WTC11 (cell line): ENCODE results near the gene PRXL2A. TPM values are rescaled to one million over a fixed set of nuclear protein-coding genes. Genes with fewer than 3 reads are reported as not detected.

Experiments
- ATAC-seq: fragments of 200-7000 bp; cut with Tn5 transposase; 2 replicates; pipeline ENCODE4 v1.10.0; 2021; ENCODE audit warnings: mild to moderate bottlenecking, moderate library complexity
- CTCF ChIA-PET: fragments of 300-600 bp; sonication (Branson Sonifier 250); formaldehyde crosslinking; loops from one replicate; lab custom pipeline; 2021; ENCODE audit warnings: antibody characterized with exemption; lab: Charles Lee
- POLR2A ChIA-PET: fragments of 350-600 bp; sonication (Branson Sonifier 250); formaldehyde crosslinking; loops from one replicate; lab custom pipeline; 2021; ENCODE audit warnings: antibody characterized with exemption; lab: Charles Lee
- DNase-seq: peaks from one replicate; pipeline ENCODE4 v3.0.0; 2021; ENCODE audit warnings: low spot score
- H3K27ac Mint-ChIP-seq: 2 replicates; pipeline ENCODE4 v1.8.0; 2021; ENCODE audit warnings: mixed read lengths
- H3K27me3 Mint-ChIP-seq: 2 replicates; pipeline ENCODE4 v1.8.0; 2021; ENCODE audit warnings: low read depth, mild to moderate bottlenecking, moderate library complexity, mixed read lengths
- H3K36me3 Mint-ChIP-seq: 2 replicates; pipeline ENCODE4 v1.8.0; 2021; ENCODE audit warnings: mixed read lengths
- H3K4me1 Mint-ChIP-seq: 2 replicates; pipeline ENCODE4 v1.8.0; 2022; ENCODE audit warnings: mixed read lengths
- H3K4me3 Mint-ChIP-seq: 2 replicates; pipeline ENCODE4 v1.8.0; 2021; ENCODE audit warnings: mild to moderate bottlenecking, moderate library complexity, mixed read lengths
- H3K9me3 Mint-ChIP-seq: 2 replicates; pipeline ENCODE4 v1.8.0; 2021; ENCODE audit warnings: mixed read lengths
- ATF6 ChIP-seq: sonication (generic); formaldehyde crosslinking; IDR thresholded peaks from 2 replicates; pipeline ENCODE4 v1.8.1; 2023; ENCODE audit warnings: mild to moderate bottlenecking, missing genetic modification reagents
- CREB1 ChIP-seq: sonication (generic); formaldehyde crosslinking; IDR thresholded peaks from 2 replicates; pipeline ENCODE4 v1.8.0; 2023; ENCODE audit warnings: mild to moderate bottlenecking, missing genetic modification reagents
- CREM ChIP-seq: sonication (generic); formaldehyde crosslinking; IDR thresholded peaks from 2 replicates; pipeline ENCODE4 v1.8.1; 2022; ENCODE audit warnings: mild to moderate bottlenecking, missing genetic modification reagents, moderate library complexity
- ELF4 ChIP-seq: sonication (generic); formaldehyde crosslinking; IDR thresholded peaks from 2 replicates; pipeline ENCODE4 v1.8.1; 2022; ENCODE audit warnings: low read depth, mild to moderate bottlenecking, moderate library complexity, missing genetic modification reagents
- FOXP4 ChIP-seq: sonication (generic); formaldehyde crosslinking; IDR thresholded peaks from 2 replicates; pipeline ENCODE4 v1.8.0; 2022; ENCODE audit warnings: mild to moderate bottlenecking, missing genetic modification reagents
- GABPB1 ChIP-seq: sonication (generic); formaldehyde crosslinking; IDR thresholded peaks from 2 replicates; pipeline ENCODE4 v1.8.1; 2023; ENCODE audit warnings: mild to moderate bottlenecking, missing genetic modification reagents
- GTF2I ChIP-seq: fragments of 250-450 bp; sonication (Bioruptor Pico); conservative IDR thresholded peaks from 2 replicates; pipeline ENCODE4 v1.4.0; 2021; ENCODE audit warnings: mild to moderate bottlenecking
- OVOL2 ChIP-seq: fragments of 250-450 bp; sonication (Bioruptor Pico); IDR thresholded peaks from 2 replicates; pipeline ENCODE4 v1.9.0; 2021; ENCODE audit warnings: mild to moderate bottlenecking, borderline replicate concordance
- PREB ChIP-seq: sonication (generic); formaldehyde crosslinking; IDR thresholded peaks from 2 replicates; pipeline ENCODE4 v1.8.1; 2022; ENCODE audit warnings: mild to moderate bottlenecking, missing genetic modification reagents, moderate library complexity, borderline replicate concordance
- PRRX2 ChIP-seq: fragments of 250-450 bp; sonication (Bioruptor Pico); IDR thresholded peaks from 2 replicates; pipeline ENCODE4 v1.8.0; 2021; ENCODE audit warnings: mild to moderate bottlenecking
- SMAD3 ChIP-seq: sonication (generic); formaldehyde crosslinking; IDR thresholded peaks from 2 replicates; pipeline ENCODE4 v1.8.0; 2022; ENCODE audit warnings: missing genetic modification reagents, mild to moderate bottlenecking, borderline replicate concordance
- ZNF263 ChIP-seq: sonication (generic); formaldehyde crosslinking; IDR thresholded peaks from 2 replicates; pipeline ENCODE4 v1.8.1; 2022; ENCODE audit warnings: low read depth, mild to moderate bottlenecking, moderate library complexity, missing genetic modification reagents
- total RNA-seq: library from RNA; stranded (reverse); gene quantifications from 3 replicates; pipeline ENCODE4 v1.2.3, GENCODE V29; 2021
- TF ChIP-seq, protein P1 (sequence below): sonication (generic); formaldehyde crosslinking; conservative IDR thresholded peaks from 2 replicates; pipeline ENCODE4 v1.8.1; 2022; ENCODE audit warnings: mild to moderate bottlenecking, missing genetic modification reagents
- TF ChIP-seq, protein P2 (sequence below): sonication (generic); formaldehyde crosslinking; IDR thresholded peaks from 2 replicates; pipeline ENCODE4 v1.8.0; 2022; ENCODE audit warnings: missing genetic modification reagents
- TF ChIP-seq, protein P3 (sequence below): fragments of 250-450 bp; sonication (Bioruptor Pico); IDR thresholded peaks from 2 replicates; pipeline ENCODE4 v1.9.0; 2021; ENCODE audit warnings: mild to moderate bottlenecking
- TF ChIP-seq, protein P4 (sequence below): fragments of 250-450 bp; sonication (Bioruptor Pico); IDR thresholded peaks from 2 replicates; pipeline ENCODE4 v2.1.2; 2022; ENCODE audit warnings: mild to moderate bottlenecking, moderate library complexity
- TF ChIP-seq, protein P5 (sequence below): fragments of 250-450 bp; sonication (Bioruptor Pico); conservative IDR thresholded peaks from 2 replicates; pipeline ENCODE4 v1.9.0; 2021; ENCODE audit warnings: mild to moderate bottlenecking
- TF ChIP-seq, protein P6 (sequence below): sonication (generic); formaldehyde crosslinking; IDR thresholded peaks from 2 replicates; pipeline ENCODE4 v1.8.0; 2023; ENCODE audit warnings: mild to moderate bottlenecking, missing genetic modification reagents

The PRXL2A gene
- total RNA-seq, 1 experiment from 2014 or later, result 46.6 TPM

DNA sequence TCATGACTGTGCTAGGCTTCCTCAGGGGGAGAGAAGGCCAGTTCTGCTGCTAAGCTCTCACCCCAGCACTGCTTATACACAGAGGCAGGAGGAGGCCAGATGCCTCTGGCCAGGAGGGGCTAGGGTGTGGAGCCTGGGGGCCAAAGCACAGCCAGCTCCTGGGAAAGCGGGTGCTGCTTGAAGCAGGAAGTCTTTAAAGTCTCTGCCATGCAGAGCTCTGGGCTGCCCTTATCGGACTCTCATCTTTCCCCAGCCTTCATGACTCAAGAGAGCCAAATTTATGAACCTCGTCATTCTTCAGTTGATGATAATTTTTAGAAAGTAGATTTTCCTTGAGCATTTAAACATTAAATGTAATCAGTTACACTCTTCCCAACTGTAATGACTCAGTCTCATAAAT is 34.5 kb downstream of the PRXL2A start:
- no peak overlapping the region for H3K27ac Mint-ChIP-seq
- H3K27me3 Mint-ChIP-seq, result no peaks in the 10 kb centered on the region
- POLR2A ChIA-PET, result no interaction called here
- peaks cover 19% of the 10 kb centered on the region for H3K4me1 Mint-ChIP-seq
- CTCF ChIA-PET, result interaction anchor here (1.0 to 34.2 kb wide), 7 partner anchors 34 to 222 kb away, joined by 4 to 802 read pairs (median 16); partner anchors contain the start of gene PRXL2A
- H3K9me3 Mint-ChIP-seq, result no peaks in the 10 kb centered on the region
- no peak for DNase-seq
- no peaks in the 10 kb centered on the region for H3K36me3 Mint-ChIP-seq
- no peak for ATAC-seq
- no peak overlapping the region for H3K4me3 Mint-ChIP-seq
- TF ChIP-seq, protein P1, sequence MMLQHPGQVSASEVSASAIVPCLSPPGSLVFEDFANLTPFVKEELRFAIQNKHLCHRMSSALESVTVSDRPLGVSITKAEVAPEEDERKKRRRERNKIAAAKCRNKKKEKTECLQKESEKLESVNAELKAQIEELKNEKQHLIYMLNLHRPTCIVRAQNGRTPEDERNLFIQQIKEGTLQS (CRISPR knock-in tag), result no peak
- no peak for TF ChIP-seq SMAD3 (CRISPR knock-in tag)
- TF ChIP-seq CREB1 (CRISPR knock-in tag), result no peak
- TF ChIP-seq PREB (CRISPR knock-in tag), result no peak
- no peak for TF ChIP-seq GTF2I (CRISPR knock-in tag)
- TF ChIP-seq PRRX2 (CRISPR knock-in tag), result no peak
- TF ChIP-seq, protein P2, sequence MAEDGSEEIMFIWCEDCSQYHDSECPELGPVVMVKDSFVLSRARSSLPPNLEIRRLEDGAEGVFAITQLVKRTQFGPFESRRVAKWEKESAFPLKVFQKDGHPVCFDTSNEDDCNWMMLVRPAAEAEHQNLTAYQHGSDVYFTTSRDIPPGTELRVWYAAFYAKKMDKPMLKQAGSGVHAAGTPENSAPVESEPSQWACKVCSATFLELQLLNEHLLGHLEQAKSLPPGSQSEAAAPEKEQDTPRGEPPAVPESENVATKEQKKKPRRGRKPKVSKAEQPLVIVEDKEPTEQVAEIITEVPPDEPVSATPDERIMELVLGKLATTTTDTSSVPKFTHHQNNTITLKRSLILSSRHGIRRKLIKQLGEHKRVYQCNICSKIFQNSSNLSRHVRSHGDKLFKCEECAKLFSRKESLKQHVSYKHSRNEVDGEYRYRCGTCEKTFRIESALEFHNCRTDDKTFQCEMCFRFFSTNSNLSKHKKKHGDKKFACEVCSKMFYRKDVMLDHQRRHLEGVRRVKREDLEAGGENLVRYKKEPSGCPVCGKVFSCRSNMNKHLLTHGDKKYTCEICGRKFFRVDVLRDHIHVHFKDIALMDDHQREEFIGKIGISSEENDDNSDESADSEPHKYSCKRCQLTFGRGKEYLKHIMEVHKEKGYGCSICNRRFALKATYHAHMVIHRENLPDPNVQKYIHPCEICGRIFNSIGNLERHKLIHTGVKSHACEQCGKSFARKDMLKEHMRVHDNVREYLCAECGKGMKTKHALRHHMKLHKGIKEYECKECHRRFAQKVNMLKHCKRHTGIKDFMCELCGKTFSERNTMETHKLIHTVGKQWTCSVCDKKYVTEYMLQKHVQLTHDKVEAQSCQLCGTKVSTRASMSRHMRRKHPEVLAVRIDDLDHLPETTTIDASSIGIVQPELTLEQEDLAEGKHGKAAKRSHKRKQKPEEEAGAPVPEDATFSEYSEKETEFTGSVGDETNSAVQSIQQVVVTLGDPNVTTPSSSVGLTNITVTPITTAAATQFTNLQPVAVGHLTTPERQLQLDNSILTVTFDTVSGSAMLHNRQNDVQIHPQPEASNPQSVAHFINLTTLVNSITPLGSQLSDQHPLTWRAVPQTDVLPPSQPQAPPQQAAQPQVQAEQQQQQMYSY (CRISPR knock-in tag), result no peak
- TF ChIP-seq, protein P3, sequence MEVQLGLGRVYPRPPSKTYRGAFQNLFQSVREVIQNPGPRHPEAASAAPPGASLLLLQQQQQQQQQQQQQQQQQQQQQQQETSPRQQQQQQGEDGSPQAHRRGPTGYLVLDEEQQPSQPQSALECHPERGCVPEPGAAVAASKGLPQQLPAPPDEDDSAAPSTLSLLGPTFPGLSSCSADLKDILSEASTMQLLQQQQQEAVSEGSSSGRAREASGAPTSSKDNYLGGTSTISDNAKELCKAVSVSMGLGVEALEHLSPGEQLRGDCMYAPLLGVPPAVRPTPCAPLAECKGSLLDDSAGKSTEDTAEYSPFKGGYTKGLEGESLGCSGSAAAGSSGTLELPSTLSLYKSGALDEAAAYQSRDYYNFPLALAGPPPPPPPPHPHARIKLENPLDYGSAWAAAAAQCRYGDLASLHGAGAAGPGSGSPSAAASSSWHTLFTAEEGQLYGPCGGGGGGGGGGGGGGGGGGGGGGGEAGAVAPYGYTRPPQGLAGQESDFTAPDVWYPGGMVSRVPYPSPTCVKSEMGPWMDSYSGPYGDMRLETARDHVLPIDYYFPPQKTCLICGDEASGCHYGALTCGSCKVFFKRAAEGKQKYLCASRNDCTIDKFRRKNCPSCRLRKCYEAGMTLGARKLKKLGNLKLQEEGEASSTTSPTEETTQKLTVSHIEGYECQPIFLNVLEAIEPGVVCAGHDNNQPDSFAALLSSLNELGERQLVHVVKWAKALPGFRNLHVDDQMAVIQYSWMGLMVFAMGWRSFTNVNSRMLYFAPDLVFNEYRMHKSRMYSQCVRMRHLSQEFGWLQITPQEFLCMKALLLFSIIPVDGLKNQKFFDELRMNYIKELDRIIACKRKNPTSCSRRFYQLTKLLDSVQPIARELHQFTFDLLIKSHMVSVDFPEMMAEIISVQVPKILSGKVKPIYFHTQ (CRISPR knock-in tag), result no peak
- TF ChIP-seq CREM, result no peak
- no peak for TF ChIP-seq GABPB1 (CRISPR knock-in tag)
- TF ChIP-seq ATF6 (CRISPR knock-in tag), result no peak
- TF ChIP-seq OVOL2 (CRISPR knock-in tag), result no peak
- TF ChIP-seq, protein P4, sequence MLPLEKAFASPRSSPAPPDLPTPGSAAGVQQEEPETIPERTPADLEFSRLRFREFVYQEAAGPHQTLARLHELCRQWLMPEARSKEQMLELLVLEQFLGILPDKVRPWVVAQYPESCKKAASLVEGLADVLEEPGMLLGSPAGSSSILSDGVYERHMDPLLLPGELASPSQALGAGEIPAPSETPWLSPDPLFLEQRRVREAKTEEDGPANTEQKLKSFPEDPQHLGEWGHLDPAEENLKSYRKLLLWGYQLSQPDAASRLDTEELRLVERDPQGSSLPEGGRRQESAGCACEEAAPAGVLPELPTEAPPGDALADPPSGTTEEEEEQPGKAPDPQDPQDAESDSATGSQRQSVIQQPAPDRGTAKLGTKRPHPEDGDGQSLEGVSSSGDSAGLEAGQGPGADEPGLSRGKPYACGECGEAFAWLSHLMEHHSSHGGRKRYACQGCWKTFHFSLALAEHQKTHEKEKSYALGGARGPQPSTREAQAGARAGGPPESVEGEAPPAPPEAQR, result no peak
- TF ChIP-seq, protein P5, sequence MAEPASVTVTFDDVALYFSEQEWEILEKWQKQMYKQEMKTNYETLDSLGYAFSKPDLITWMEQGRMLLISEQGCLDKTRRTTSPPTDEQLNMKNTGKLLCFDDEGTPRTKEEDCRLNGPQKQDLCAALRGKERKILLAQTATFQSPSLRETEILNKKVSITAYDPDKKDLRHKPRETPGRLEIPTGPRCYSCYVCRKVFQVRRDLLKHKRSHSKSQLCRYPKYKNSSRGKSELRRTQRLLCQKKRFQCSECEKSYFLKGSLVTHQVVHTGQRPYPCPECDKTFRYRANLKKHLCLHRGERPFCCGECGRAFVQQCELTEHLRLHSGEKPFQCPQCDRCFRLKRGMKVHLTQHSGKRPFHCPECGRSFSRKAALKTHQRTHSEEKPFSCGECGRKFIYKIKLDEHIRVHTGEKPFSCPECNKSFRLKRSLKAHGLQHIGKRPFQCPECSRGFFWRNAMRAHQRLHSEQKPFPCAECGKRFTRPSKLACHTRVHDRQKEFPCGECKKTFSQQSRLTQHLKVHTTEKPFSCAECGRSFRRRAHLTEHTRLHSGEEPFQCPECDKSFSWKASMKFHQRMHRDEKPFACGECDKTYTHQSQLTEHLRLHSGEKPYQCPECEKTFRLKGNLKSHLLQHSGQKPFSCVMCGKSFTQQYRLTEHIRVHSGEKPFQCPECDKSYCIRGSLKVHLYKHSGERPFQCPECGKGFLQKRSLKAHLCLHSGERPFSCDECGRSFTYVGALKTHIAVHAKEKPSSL (CRISPR knock-in tag), result no peak
- no peak for TF ChIP-seq ELF4
- TF ChIP-seq FOXP4 (CRISPR knock-in tag), result no peak
- TF ChIP-seq, protein P6, sequence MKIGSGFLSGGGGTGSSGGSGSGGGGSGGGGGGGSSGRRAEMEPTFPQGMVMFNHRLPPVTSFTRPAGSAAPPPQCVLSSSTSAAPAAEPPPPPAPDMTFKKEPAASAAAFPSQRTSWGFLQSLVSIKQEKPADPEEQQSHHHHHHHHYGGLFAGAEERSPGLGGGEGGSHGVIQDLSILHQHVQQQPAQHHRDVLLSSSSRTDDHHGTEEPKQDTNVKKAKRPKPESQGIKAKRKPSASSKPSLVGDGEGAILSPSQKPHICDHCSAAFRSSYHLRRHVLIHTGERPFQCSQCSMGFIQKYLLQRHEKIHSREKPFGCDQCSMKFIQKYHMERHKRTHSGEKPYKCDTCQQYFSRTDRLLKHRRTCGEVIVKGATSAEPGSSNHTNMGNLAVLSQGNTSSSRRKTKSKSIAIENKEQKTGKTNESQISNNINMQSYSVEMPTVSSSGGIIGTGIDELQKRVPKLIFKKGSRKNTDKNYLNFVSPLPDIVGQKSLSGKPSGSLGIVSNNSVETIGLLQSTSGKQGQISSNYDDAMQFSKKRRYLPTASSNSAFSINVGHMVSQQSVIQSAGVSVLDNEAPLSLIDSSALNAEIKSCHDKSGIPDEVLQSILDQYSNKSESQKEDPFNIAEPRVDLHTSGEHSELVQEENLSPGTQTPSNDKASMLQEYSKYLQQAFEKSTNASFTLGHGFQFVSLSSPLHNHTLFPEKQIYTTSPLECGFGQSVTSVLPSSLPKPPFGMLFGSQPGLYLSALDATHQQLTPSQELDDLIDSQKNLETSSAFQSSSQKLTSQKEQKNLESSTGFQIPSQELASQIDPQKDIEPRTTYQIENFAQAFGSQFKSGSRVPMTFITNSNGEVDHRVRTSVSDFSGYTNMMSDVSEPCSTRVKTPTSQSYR (CRISPR knock-in tag), result no peak
- no peak for TF ChIP-seq ZNF263
